NOMO-1 (cell line): Measurements from ENCODE around the gene RCBTB2.
A peak's percentile ranks its signal among the peaks of the same experiment; 100 is the strongest.
"Not testable (repeated sequence)": the region's sequence is repeated elsewhere in the genome, so short reads cannot be mapped to it uniquely, and the experiment has no call there.

ENCODE experiments used
- DNase-seq, 2 experiments: peaks; one replicate each; lab custom pipeline; 2025; ENCODE audit not compliant: unreplicated experiment in 2 of 2; lab: John Stamatoyannopoulos, UW

Gene RCBTB2

GRCh38 chr13:48532506-48533499 lies at the start of gene RCBTB2:
Gene RCBTB2 (minus strand): TSS chr13:48533080. CDS start chr13:48521939, 11,141 bp downstream.
- peak; percentile 98 for DNase-seq

GRCh38 chr13:48582084-48582483 lies 49.2 kb upstream of the RCBTB2 start:
- DNase-seq: no peak

- DNase-seq: no peak
Measured at GRCh38 chr13:48580896-48581295, 48.0 kb upstream of the RCBTB2 start.

GRCh38 chr13:48580185-48580803 lies 47.4 kb upstream of the RCBTB2 start:
- peak; percentile 37 to 50 for DNase-seq

- DNase-seq: not testable (repeated sequence)
Measured at GRCh38 chr13:48579919-48580180, 47.0 kb upstream of the RCBTB2 start.

- DNase-seq: peak; percentile 88 to 98
Measured at GRCh38 chr13:48579165-48579918, 46.5 kb upstream of the RCBTB2 start.

DNA sequence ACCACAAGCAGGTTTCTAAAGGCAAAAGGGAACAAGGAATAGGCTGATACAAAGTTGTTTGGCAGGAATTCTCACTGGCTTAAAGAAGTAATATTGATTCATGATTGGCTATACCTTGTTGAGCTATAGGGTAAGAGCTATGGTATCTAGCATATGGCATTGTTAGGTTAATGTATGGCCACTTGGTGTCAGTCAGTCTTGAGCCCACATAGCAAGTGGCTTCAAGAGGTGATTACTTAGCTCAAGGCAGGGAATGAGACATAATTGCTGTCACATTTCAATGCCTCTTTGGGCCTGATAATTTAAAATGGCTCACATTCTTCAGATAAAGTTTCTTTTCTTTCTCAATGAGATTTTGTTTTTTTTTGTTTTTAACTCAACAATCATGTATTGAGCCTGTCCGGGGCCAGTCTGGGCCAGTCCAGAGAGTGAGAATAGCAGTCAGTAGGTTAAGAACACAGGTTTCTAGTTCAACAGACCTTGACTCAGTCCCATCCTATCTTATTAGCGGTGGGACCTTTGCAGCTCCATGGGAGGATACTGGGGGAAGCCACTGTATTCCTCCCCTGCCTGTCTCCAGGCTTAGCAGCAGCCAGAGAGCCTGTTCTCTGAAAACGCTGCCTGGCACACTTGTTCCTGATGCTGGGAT lies 45.8 kb upstream of the RCBTB2 start:
- no peak for DNase-seq

GRCh38 chr13:48576448-48577010 lies 43.6 kb upstream of the RCBTB2 start:
- no peak for DNase-seq

- DNase-seq: peak in 1 of 2 experiments; percentile 41
Measured at GRCh38 chr13:48575031-48575430, 42.2 kb upstream of the RCBTB2 start.

- peak; percentile 63 to 75 for DNase-seq
Measured at GRCh38 chr13:48574041-48574796, 41.3 kb upstream of the RCBTB2 start.

- peak in 1 of 2 experiments; percentile 15 for DNase-seq
Measured at GRCh38 chr13:48573213-48574007, 40.5 kb upstream of the RCBTB2 start.

DNA sequence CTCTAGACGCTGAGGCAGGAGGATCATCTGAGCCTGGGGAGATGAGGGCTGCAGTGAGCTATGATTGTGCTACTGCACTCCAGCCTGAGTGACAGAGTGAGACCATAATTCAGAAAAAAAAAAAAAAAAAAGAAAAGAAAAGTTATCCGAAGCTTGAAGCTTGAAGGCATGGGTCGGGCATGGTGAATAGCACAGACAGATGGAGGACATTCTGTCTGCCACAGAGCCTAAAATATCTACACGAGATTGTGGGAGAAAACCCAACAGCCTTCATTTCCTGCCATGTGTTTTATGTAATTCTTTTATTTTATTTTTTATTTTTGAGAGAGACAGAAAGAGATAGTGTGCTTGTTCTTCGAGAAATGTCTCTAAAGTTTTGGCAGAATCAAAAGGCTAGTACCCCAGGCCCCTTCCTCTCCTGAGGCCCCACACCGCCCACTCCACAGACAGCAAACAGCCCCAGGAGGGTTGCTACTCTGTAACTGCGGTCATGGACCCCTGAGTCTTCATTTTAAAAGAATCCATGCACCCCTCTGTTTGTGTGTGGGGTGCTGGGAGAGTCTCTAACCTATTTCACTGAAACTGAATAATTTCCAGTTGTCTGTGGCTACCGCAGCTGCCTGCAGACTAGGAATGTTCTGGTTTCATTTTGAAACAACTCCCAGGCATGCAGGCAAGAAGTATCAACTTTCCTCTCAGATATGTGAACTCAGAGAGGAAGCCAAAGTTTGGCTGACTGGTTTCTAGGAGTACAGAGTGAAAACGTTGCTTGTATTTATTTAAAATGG lies 38.4 kb upstream of the RCBTB2 start:
- DNase-seq: peak in 1 of 2 experiments; percentile 42

DNA sequence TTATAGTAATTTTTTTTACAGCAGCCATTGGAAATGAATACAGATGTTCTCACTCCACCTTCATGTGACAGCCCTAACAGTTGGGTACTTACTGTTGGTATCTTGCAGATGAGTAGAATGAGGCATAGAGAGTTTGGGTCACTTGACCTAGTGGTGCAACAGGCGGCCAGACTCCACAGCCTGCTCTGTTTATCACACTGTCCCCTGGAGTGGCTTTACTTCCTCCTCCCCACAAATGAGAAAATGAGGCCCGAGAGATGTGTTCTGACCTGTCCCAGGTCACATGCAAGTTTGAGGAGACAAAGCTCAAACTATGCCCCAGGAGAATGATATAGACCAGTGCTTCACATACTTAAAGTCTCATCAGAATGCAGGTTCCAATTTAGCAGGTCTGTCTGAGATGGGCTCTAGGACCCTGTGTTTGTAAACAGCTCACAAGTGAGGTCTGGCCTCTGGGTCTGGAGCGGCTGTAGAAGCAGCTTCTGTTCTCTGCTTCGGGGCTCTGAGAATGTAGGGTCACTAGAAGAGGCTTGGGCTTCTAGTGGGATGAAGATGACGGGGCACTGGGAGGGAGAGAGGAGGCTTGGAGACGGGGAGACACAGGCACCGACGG lies 37.4 kb upstream of the RCBTB2 start:
- DNase-seq: peak in 1 of 2 experiments; percentile 9

DNA sequence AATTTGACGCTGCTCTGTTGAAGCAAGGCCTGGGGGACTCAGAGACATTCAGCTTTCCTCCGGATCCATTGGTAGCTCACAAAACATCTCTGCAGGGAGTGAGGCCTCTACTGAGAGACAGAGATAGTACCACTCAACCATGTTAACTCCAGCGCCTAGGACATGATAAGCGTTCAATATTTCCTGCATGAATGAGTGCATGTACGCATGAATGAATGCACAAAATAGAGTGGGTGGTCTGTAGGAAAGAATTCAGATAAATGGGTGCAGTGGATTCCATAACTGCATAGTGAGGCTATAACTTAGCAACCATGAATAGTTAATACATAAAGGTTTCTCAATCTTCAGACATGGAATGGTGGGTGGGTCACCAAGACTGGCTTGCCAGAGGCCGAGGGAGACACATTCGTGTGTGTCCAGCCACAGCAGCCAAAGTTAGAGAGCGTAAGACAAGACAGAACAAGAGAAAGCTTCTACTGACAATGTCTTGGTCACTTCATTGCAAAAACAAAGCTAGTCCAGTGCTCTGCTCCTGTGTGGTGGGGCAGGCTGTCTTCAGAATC lies 36.3 kb upstream of the RCBTB2 start:
- DNase-seq: no peak

- peak in 1 of 2 experiments; percentile 45 for DNase-seq
Measured at GRCh38 chr13:48568370-48569103, 35.7 kb upstream of the RCBTB2 start.

GRCh38 chr13:48567515-48568369 lies 34.9 kb upstream of the RCBTB2 start:
- peak; percentile 47 to 93 for DNase-seq
